Measurements from ENCODE around the gene TRIM31. TPM values are rescaled to one million over a fixed set of nuclear protein-coding genes. Genes with fewer than 3 reads are reported as not detected.

The TRIM31 gene
- total and polyA plus RNA-seq, 2 donors (not counting 3 experiments of a cell fraction or from before 2014, with no cell fraction given), result not detected

DNA sequence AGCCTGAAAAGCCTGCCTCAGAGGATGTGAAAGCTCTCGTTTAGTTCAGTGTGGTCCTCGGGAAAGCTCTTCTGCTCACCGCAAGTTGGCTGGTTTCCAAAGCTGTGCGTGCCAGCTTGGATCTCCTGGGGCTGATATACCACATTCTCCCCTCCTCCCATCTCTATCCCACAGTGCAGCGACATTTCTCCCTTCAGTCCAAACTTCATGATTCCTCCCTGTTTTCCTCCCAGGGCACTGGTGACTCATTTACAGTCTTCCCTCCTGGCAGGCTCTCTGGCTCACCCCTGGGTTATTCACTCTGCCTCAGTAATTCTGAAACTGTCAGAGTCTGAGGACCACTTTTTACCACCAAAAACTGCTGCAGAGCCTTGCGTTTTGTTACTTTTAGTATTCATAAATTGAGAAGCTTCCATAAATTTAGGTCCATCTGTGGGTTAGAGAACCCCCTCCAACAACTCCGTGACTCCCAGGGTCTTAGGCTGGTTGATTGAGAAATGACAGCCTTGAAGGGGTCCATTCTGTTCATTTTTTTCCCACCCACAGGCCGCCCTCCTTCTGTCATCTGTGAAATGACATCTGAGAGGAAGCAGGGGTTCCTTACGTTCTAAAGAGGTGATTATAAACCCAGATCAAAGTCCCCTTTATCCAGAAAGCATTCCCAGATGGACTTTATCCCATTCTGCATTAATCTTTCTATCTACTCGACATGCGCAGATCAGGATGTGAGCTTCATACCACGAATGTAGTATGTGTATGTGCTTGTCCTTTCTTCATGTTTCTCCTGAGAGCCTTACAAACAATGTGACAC lies 42.0 kb upstream of the TRIM31 start:
- Histone ChIP-seq H4K20me1 (replicated peaks; ENCODE audit: control insufficient read depth, extremely low read depth, insufficient read depth, low read length) (no peaks in the 10 kb centered on the region), H3K4me2 (ENCODE audit: insufficient read depth, low read length) (no peak overlapping the region), H2AFZ (ENCODE audit: low read depth, low read length) (no peak overlapping the region), H3K36me3 (ENCODE audit: control insufficient read depth in 2 of 2, extremely low read depth in 1 of 2, insufficient read depth in 2 of 2, low read length in 2 of 2) (no peaks in the 10 kb centered on the region), H3K9me3 (replicated peaks; ENCODE audit: control insufficient read depth, insufficient read depth, low read length) (no peaks in the 10 kb centered on the region), H3K27me3 (ENCODE audit: control insufficient read depth in 2 of 2, insufficient read depth in 2 of 2, low read length in 2 of 2) (peaks cover 0 to 10% of the 10 kb centered on the region in 2 experiments), H3K4me1 (ENCODE audit: control insufficient read depth, extremely low read depth, insufficient read depth, low read length) (peaks cover 8% of the 10 kb centered on the region), H3K9ac (replicated peaks; ENCODE audit: extremely low read depth, insufficient read depth, low read length) (no peak overlapping the region), H3K27ac (ENCODE audit: insufficient read depth, low read depth, low read length) (no peak overlapping the region), H3K79me2 (ENCODE audit: control insufficient read depth, insufficient read depth, low read length) (no peaks in the 10 kb centered on the region), H3K4me3 (replicated peaks in 1 of 3; ENCODE audit: insufficient read depth in 1 of 3, low read depth in 1 of 3, low read length in 3 of 3) (no peak overlapping the region), H3K9me1 (replicated peaks; ENCODE audit: control insufficient read depth, extremely low read depth, insufficient read depth, low read length) (no peaks in the 10 kb centered on the region)
- peak; percentile 21 for DNase-seq (ENCODE audit: low read depth, low spot score)
- BruUV-seq (replicated peaks), result no TSS peak
- dilution Hi-C loops (cut with MboI; ENCODE audit: extremely low pct_ligation_motif_present, low sequenced_read_pairs), result no loop called here
- no peak for FAIRE-seq
- POLR2A ChIA-PET, result no interaction called here
- TF ChIP-seq FOS (IDR thresholded peaks at IDR 0.05; ENCODE audit: borderline replicate concordance, insufficient read depth, low read length) (peak; percentile 61), POLR2A (IDR thresholded peaks at IDR 0.05; ENCODE audit: low read depth, low read length) (no peak)
- intact Hi-C loops (cut with micrococcal nuclease), result no loop called here
- CTCF ChIA-PET, result interaction anchor here (1.3 kb wide), 1 partner anchor 24 kb away, joined by 7 read pairs; no protein-coding TSS in a partner anchor

DNA sequence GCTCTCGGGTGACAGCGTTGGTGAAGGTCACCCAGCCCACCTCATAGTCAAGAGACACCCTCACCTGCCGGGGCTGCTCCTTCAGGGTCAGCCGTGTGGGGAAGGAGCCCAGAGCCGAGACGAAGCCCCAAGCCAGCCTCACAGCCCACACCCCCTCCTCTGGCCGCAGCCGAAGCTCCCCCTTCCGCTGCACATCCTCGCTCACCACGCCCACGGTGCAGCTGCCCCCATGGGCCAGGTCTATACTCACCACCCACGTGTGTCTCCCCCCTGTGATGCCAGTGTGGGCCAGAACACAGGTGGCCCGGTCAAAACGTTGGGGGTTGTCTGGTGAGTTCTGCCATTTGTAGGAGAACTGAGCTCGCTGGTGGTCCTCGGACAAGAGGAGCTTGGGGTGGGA lies 41.2 kb upstream of the TRIM31 start:
- H3K36me3 ChIP-seq (ENCODE audit: control insufficient read depth in 2 of 2, extremely low read depth in 1 of 2, insufficient read depth in 2 of 2, low read length in 2 of 2), result no peaks in the 10 kb centered on the region
- no peaks in the 10 kb centered on the region for H4K20me1 ChIP-seq (replicated peaks; ENCODE audit: control insufficient read depth, extremely low read depth, insufficient read depth, low read length)
- dilution Hi-C loops (cut with MboI; ENCODE audit: extremely low pct_ligation_motif_present, low sequenced_read_pairs), result no loop called here
- no peak for FAIRE-seq
- DNase-seq (ENCODE audit: low read depth, low spot score), result no peak
- H3K4me1 ChIP-seq (ENCODE audit: control insufficient read depth, extremely low read depth, insufficient read depth, low read length), result peaks cover 8% of the 10 kb centered on the region
- H3K4me3 ChIP-seq (replicated peaks in 1 of 3; ENCODE audit: insufficient read depth in 1 of 3, low read depth in 1 of 3, low read length in 3 of 3), result no peak overlapping the region
- no peak overlapping the region for H3K27ac ChIP-seq (ENCODE audit: insufficient read depth, low read depth, low read length)
- no peak overlapping the region for H3K9ac ChIP-seq (replicated peaks; ENCODE audit: extremely low read depth, insufficient read depth, low read length)
- ChIA-PET CTCF (interaction anchor here (1.3 kb wide), 1 partner anchor 23 kb away, joined by 7 read pairs; no protein-coding TSS in a partner anchor), POLR2A (no interaction called here)
- intact Hi-C loops (cut with micrococcal nuclease), result no loop called here
- H3K9me1 ChIP-seq (replicated peaks; ENCODE audit: control insufficient read depth, extremely low read depth, insufficient read depth, low read length), result no peaks in the 10 kb centered on the region
- no peaks in the 10 kb centered on the region for H3K9me3 ChIP-seq (replicated peaks; ENCODE audit: control insufficient read depth, insufficient read depth, low read length)
- BruUV-seq (replicated peaks), result no TSS peak
- no peak overlapping the region for H3K4me2 ChIP-seq (ENCODE audit: insufficient read depth, low read length)
- H2AFZ ChIP-seq (ENCODE audit: low read depth, low read length), result no peak overlapping the region
- TF ChIP-seq EZH2 (IDR thresholded peaks at IDR 0.05; ENCODE audit: borderline replicate concordance, low read depth, low read length, severe bottlenecking) (no peak), MAX (IDR thresholded peaks at IDR 0.05; ENCODE audit: insufficient read depth, insufficient read length) (no peak), GATA2 (IDR thresholded peaks at IDR 0.05; ENCODE audit: insufficient read depth, insufficient read length, low read depth, low read length) (no peak), JUN (IDR thresholded peaks at IDR 0.05; ENCODE audit: borderline replicate concordance, insufficient read depth, insufficient read length, low read depth) (no peak), POLR2AphosphoS5 (IDR thresholded peaks at IDR 0.05; ENCODE audit: insufficient read depth, low read depth, low read length) (no peak), FOS (IDR thresholded peaks at IDR 0.05; ENCODE audit: borderline replicate concordance, insufficient read depth, low read length) (no peak), MYC (IDR thresholded peaks at IDR 0.05; ENCODE audit: low read depth, low read length) (no peak), POLR2A (IDR thresholded peaks at IDR 0.05; ENCODE audit: low read depth, low read length) (no peak)
- TF ChIP-seq, protein P1, sequence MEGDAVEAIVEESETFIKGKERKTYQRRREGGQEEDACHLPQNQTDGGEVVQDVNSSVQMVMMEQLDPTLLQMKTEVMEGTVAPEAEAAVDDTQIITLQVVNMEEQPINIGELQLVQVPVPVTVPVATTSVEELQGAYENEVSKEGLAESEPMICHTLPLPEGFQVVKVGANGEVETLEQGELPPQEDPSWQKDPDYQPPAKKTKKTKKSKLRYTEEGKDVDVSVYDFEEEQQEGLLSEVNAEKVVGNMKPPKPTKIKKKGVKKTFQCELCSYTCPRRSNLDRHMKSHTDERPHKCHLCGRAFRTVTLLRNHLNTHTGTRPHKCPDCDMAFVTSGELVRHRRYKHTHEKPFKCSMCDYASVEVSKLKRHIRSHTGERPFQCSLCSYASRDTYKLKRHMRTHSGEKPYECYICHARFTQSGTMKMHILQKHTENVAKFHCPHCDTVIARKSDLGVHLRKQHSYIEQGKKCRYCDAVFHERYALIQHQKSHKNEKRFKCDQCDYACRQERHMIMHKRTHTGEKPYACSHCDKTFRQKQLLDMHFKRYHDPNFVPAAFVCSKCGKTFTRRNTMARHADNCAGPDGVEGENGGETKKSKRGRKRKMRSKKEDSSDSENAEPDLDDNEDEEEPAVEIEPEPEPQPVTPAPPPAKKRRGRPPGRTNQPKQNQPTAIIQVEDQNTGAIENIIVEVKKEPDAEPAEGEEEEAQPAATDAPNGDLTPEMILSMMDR (IDR thresholded peaks at IDR 0.05; ENCODE audit: extremely low read depth in 1 of 2, insufficient read depth in 1 of 2, low read depth in 1 of 2, low read length in 2 of 2), result no peak
- H3K27me3 ChIP-seq (ENCODE audit: control insufficient read depth in 2 of 2, insufficient read depth in 2 of 2, low read length in 2 of 2), result peaks cover 0 to 6% of the 10 kb centered on the region in 2 experiments
- H3K79me2 ChIP-seq (ENCODE audit: control insufficient read depth, insufficient read depth, low read length), result no peaks in the 10 kb centered on the region

All from endothelial cell of umbilical vein (primary cell).